GM12872 (cell line): ENCODE data around the gene TAF9B.

ENCODE experiments used
- TF ChIP-seq, protein P1 (sequence below): IDR thresholded peaks from 3 replicates; pipeline ENCODE4 v1.5.1; 2011; ENCODE audit warnings: low read depth, mild to moderate bottlenecking, low read length, moderate library complexity; ENCODE audit not compliant: insufficient read depth

Gene TAF9B

DNA sequence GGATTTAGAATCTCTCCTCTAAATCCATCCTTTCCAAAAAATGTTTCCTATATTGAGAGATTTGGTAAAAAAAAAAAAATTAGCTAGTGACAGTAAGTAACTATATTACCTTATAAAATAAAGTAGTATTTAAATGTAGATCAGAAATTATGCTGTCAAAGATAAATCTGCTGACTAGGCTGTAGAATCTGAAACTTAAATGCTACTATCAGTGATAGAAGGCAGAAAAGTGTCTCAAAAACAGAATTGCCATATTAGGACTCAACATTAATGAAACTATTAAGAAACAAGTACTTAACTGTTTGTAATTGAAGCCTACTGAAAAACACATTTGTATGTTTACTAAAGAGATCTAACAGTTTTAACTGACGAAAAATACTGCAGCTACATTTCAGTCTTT, 8.3 kb downstream of the TAF9B start:
- TF ChIP-seq, protein P1, sequence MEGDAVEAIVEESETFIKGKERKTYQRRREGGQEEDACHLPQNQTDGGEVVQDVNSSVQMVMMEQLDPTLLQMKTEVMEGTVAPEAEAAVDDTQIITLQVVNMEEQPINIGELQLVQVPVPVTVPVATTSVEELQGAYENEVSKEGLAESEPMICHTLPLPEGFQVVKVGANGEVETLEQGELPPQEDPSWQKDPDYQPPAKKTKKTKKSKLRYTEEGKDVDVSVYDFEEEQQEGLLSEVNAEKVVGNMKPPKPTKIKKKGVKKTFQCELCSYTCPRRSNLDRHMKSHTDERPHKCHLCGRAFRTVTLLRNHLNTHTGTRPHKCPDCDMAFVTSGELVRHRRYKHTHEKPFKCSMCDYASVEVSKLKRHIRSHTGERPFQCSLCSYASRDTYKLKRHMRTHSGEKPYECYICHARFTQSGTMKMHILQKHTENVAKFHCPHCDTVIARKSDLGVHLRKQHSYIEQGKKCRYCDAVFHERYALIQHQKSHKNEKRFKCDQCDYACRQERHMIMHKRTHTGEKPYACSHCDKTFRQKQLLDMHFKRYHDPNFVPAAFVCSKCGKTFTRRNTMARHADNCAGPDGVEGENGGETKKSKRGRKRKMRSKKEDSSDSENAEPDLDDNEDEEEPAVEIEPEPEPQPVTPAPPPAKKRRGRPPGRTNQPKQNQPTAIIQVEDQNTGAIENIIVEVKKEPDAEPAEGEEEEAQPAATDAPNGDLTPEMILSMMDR: no peak

DNA sequence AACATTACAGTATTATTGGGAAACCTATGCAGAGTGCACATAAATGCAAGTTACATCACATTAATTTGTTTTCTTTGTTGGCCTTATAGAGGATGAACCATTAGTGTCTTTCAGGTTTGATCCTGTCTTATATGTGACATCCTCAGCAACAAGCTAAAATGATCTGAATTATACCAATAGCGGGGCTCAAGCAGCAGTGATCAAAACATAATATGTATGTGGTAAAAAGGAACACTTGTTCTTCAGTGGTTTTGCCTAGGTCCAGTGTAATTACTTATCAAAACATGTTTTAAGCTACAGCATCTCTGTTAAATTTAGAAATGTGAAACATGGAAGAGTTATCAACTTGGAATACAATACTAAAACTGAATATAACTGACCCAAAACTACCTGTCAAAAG, 9.1 kb downstream of the TAF9B start:
- TF ChIP-seq, protein P1: no peak

DNA sequence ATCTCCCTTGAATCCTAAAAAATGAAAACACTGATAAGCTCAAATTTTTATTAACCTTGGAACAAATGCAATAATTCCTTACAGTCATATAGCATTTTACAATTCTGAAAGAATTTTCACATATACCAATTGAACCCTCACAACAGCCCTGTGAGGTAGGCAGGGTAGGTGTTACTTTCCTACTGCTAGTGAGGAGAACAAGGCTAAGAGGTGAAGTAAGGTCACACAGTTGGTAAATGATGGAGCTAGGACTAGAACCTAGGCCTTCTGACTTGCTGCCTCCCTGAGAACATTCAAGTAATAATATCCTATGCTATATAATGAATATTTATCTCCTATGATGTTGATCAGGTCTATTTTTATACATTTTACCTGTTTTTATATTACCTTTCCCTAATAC, 9.7 kb downstream of the TAF9B start:
- TF ChIP-seq, protein P1: no peak

DNA sequence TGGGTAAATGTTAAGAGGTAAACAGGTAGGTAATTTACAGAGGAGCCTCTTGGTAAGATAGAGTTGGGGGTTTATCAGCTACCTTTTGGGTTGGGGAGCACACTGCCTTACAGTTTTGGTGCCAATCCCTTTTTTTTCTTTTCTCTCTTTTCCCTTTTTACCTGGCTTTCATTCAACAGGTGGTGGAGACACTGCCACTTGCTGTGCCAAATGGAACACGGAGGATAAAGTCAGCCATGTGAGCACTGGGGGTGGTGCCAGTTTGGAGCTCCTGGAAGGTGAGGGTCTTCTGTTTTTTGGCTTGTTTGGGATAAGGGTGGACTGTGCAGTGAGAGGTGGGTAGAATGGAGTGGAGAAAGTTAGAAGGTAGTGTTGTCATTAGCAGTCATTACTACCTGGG, 14.3 kb downstream of the TAF9B start:
- TF ChIP-seq, protein P1: no peak

DNA sequence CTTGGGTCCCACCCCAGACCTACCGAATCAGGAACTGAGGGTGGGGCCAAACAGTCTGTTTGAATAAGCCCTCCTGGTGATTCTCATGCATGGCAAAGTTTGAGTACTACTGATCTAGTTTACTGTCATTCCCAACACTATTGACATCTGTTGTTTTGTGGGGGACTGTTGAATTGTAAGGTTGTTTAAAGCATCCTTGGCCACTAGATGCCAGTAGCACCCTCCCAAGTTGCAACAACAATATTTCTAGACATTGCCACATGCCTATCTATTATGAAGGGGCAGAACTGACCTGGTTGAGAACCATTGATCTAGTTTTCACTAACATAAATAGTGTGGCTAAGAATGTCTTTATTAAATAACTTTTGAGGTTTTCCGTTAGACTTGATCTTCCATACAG, 15.1 kb downstream of the TAF9B start:
- TF ChIP-seq, protein P1: no peak

DNA sequence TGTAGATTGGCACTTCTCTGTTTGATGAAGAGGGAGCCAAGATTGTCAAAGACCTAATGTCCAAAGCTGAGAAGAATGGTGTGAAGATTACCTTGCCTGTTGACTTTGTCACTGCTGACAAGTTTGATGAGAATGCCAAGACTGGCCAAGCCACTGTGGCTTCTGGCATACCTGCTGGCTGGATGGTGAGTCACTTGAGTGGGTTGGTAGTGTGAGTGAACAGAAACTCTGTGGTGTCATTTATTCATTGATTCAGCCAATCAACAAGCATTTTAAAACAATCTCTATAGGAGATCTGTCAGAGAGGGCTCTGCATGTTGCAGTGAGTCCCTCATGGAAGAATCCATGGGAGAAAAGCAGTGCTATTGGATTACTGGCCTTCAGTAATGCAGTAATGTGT, 16.3 kb downstream of the TAF9B start:
- TF ChIP-seq, protein P1: no peak

DNA sequence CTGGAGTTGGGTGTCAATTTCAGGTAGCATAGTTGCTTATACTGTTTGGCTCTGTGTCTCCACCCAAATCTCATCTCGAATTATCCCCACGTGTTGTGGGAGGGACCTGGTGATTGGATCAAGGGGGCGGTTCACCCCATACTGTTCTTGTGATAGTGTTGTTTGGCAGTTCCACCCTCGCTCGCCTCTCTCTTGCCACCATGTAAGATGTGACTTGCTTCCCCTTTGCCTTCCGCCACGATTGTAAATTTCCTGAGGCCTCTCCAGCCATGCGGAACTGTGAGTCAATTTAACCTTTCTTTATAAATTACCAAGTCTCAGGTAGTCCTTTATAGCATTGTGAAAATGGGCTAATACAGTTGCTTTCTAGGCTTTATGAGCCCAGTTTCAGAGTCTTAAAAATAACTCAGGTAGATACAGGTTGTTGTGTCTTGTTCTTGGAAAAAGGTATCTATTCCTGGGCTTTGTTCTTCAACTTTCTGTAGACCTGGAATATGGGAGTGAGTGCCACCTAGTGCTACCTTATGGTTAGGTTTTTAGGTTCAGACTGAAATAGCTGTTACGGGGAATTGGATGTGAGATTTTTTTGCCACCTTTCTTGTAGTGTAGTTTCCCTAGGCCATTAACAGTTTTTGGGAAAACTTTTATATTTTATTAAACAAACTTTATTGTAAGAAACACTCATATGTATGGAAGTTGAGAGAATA, 19.8 kb downstream of the TAF9B start:
- TF ChIP-seq, protein P1: 0 out of 3 replicates have a peak, but pooled peaks have one; percentile 15
